Measurements from ENCODE around the gene SHOC2. TPM values are rescaled to one million over a fixed set of nuclear protein-coding genes. Genes with fewer than 3 reads are reported as not detected.

The SHOC2 gene
- total RNA-seq, 2 donors from 2014 or later: 56.4 to 76.5 TPM

GRCh38 chr10:110944792-110945396 lies 25.5 kb downstream of the SHOC2 start:
- Mint-ChIP-seq H3K4me3 (peak overlapping the region; percentile 58), H3K9me3 (peaks cover 2% of the 10 kb centered on the region), H3K27ac (peak overlapping the region in 1 of 2 donors; percentile 8), H3K27me3 (no peaks in the 10 kb centered on the region), H3K4me1 (ENCODE audit: low read depth in 2 of 2) (peaks cover 48 to 78% of the 10 kb centered on the region in 2 donors), H3K36me3 (peaks cover 23% of the 10 kb centered on the region)
- DNase-seq (ENCODE audit: low spot score): no peak
- ATAC-seq: no peak

- Mint-ChIP-seq H3K4me1 (ENCODE audit: low read depth in 2 of 2) (peaks cover 42 to 72% of the 10 kb centered on the region in 2 donors), H3K27me3 (no peaks in the 10 kb centered on the region), H3K27ac (no peak overlapping the region), H3K36me3 (peaks cover 23% of the 10 kb centered on the region), H3K9me3 (peaks cover 2% of the 10 kb centered on the region), H3K4me3 (no peak overlapping the region)
- no peak for DNase-seq (ENCODE audit: low spot score)
- no peak for ATAC-seq
These were observed 27.1 kb downstream of the SHOC2 start for GRCh38 chr10:110946496-110946895.

- H3K9me3 Mint-ChIP-seq: peaks cover 2% of the 10 kb centered on the region
- H3K36me3 Mint-ChIP-seq: peaks cover 24% of the 10 kb centered on the region
- H3K4me3 Mint-ChIP-seq: no peak overlapping the region
- DNase-seq (ENCODE audit: low spot score) (no peak), ATAC-seq (no peak)
- H3K27me3 Mint-ChIP-seq: no peaks in the 10 kb centered on the region
- no peak overlapping the region for H3K27ac Mint-ChIP-seq
- H3K4me1 Mint-ChIP-seq (ENCODE audit: low read depth in 2 of 2): peaks cover 42 to 72% of the 10 kb centered on the region in 2 donors
These were observed 27.7 kb downstream of the SHOC2 start for GRCh38 chr10:110947061-110947595.

- Mint-ChIP-seq H3K36me3 (peaks cover 20% of the 10 kb centered on the region), H3K4me3 (no peak overlapping the region), H3K9me3 (no peaks in the 10 kb centered on the region), H3K27ac (no peak overlapping the region), H3K4me1 (ENCODE audit: low read depth in 2 of 2) (peaks cover 33 to 60% of the 10 kb centered on the region in 2 donors), H3K27me3 (no peaks in the 10 kb centered on the region)
- DNase-seq (ENCODE audit: low spot score): no peak
- ATAC-seq: no peak
These were observed 32.0 kb downstream of the SHOC2 start for GRCh38 chr10:110951381-110951780.

- DNase-seq (ENCODE audit: low spot score) (no peak), ATAC-seq (no peak)
- Mint-ChIP-seq H3K27me3 (no peaks in the 10 kb centered on the region), H3K4me3 (no peak overlapping the region), H3K4me1 (ENCODE audit: low read depth in 2 of 2) (peaks cover 36 to 49% of the 10 kb centered on the region in 2 donors), H3K9me3 (no peaks in the 10 kb centered on the region), H3K36me3 (peaks cover 5% of the 10 kb centered on the region), H3K27ac (no peak overlapping the region)
These were observed 38.2 kb downstream of the SHOC2 start for GRCh38 chr10:110957606-110958005.

- DNase-seq (ENCODE audit: low spot score) (no peak), ATAC-seq (no peak)
- Mint-ChIP-seq H3K27ac (no peak overlapping the region), H3K27me3 (no peaks in the 10 kb centered on the region), H3K4me3 (no peak overlapping the region), H3K9me3 (no peaks in the 10 kb centered on the region), H3K4me1 (ENCODE audit: low read depth in 2 of 2) (peaks cover 40 to 50% of the 10 kb centered on the region in 2 donors), H3K36me3 (peaks cover 7% of the 10 kb centered on the region)
These were observed 40.3 kb downstream of the SHOC2 start for GRCh38 chr10:110959379-110960332.

- Mint-ChIP-seq H3K4me1 (ENCODE audit: low read depth in 2 of 2) (peaks cover 33 to 43% of the 10 kb centered on the region in 2 donors), H3K27me3 (no peaks in the 10 kb centered on the region), H3K4me3 (no peak overlapping the region), H3K27ac (no peak overlapping the region), H3K9me3 (no peaks in the 10 kb centered on the region), H3K36me3 (peaks cover 7% of the 10 kb centered on the region)
- ATAC-seq: no peak
- no peak for DNase-seq (ENCODE audit: low spot score)
These were observed 40.9 kb downstream of the SHOC2 start for GRCh38 chr10:110960333-110960712.

GRCh38 chr10:110962443-110962842 lies 43.0 kb downstream of the SHOC2 start:
- H3K9me3 Mint-ChIP-seq: no peaks in the 10 kb centered on the region
- H3K4me3 Mint-ChIP-seq: peak overlapping the region; percentile 4
- H3K27ac Mint-ChIP-seq: no peak overlapping the region
- peaks cover 7% of the 10 kb centered on the region for H3K36me3 Mint-ChIP-seq
- no peak for ATAC-seq
- H3K27me3 Mint-ChIP-seq: no peaks in the 10 kb centered on the region
- H3K4me1 Mint-ChIP-seq (ENCODE audit: low read depth in 2 of 2): peaks cover 31 to 36% of the 10 kb centered on the region in 2 donors
- no peak for DNase-seq (ENCODE audit: low spot score)

GRCh38 chr10:110963162-110963561 lies 43.8 kb downstream of the SHOC2 start:
- no peaks in the 10 kb centered on the region for H3K27me3 Mint-ChIP-seq
- no peak overlapping the region for H3K27ac Mint-ChIP-seq
- H3K4me1 Mint-ChIP-seq (ENCODE audit: low read depth in 2 of 2): peaks cover 31 to 33% of the 10 kb centered on the region in 2 donors

GRCh38 chr10:110964681-110965080 lies 45.3 kb downstream of the SHOC2 start:
- no peaks in the 10 kb centered on the region for H3K9me3 Mint-ChIP-seq
- no peak overlapping the region for H3K27ac Mint-ChIP-seq
- peaks cover 26 to 28% of the 10 kb centered on the region in 2 donors for H3K4me1 Mint-ChIP-seq (ENCODE audit: low read depth in 2 of 2)
- DNase-seq (ENCODE audit: low spot score) (no peak), ATAC-seq (no peak)
- H3K27me3 Mint-ChIP-seq: no peaks in the 10 kb centered on the region
- H3K4me3 Mint-ChIP-seq: no peak overlapping the region
- peaks cover 7% of the 10 kb centered on the region for H3K36me3 Mint-ChIP-seq

More at GRCh38 chr10:110963162-110963561, 43.8 kb downstream of the SHOC2 start:
- DNase-seq (ENCODE audit: low spot score) (no peak), ATAC-seq (no peak)
- no peaks in the 10 kb centered on the region for H3K9me3 Mint-ChIP-seq
- H3K36me3 Mint-ChIP-seq: peaks cover 7% of the 10 kb centered on the region
- H3K4me3 Mint-ChIP-seq: no peak overlapping the region

GRCh38 chr10:110965216-110965615 lies 45.8 kb downstream of the SHOC2 start:
- DNase-seq (ENCODE audit: low spot score): no peak
- no peaks in the 10 kb centered on the region for H3K9me3 Mint-ChIP-seq
- H3K4me3 Mint-ChIP-seq: no peak overlapping the region
- no peak for ATAC-seq
- H3K36me3 Mint-ChIP-seq: peaks cover 7% of the 10 kb centered on the region
- no peak overlapping the region for H3K27ac Mint-ChIP-seq
- H3K27me3 Mint-ChIP-seq: no peaks in the 10 kb centered on the region
- peaks cover 29 to 31% of the 10 kb centered on the region in 2 donors for H3K4me1 Mint-ChIP-seq (ENCODE audit: low read depth in 2 of 2)

GRCh38 chr10:110966146-110966545 lies 46.7 kb downstream of the SHOC2 start:
- Mint-ChIP-seq H3K36me3 (peaks cover 7% of the 10 kb centered on the region), H3K27ac (no peak overlapping the region), H3K4me1 (ENCODE audit: low read depth in 2 of 2) (peaks cover 38 to 41% of the 10 kb centered on the region in 2 donors), H3K9me3 (no peaks in the 10 kb centered on the region), H3K4me3 (no peak overlapping the region), H3K27me3 (no peaks in the 10 kb centered on the region)
- no peak for ATAC-seq
- DNase-seq (ENCODE audit: low spot score): no peak

GRCh38 chr10:110967009-110967630 lies 47.7 kb downstream of the SHOC2 start:
- no peak overlapping the region for H3K27ac Mint-ChIP-seq

More at GRCh38 chr10:110967009-110967630, 47.7 kb downstream of the SHOC2 start:
- ATAC-seq: no peak
- no peak for DNase-seq (ENCODE audit: low spot score)
- no peak overlapping the region for H3K4me3 Mint-ChIP-seq
- H3K4me1 Mint-ChIP-seq (ENCODE audit: low read depth in 2 of 2): peaks cover 42 to 44% of the 10 kb centered on the region in 2 donors
- peaks cover 7% of the 10 kb centered on the region for H3K36me3 Mint-ChIP-seq
- H3K9me3 Mint-ChIP-seq: no peaks in the 10 kb centered on the region
- H3K27me3 Mint-ChIP-seq: no peaks in the 10 kb centered on the region

Data from natural killer cell treated with Interleukin-12 subunit alpha and Interleukin-12 subunit beta and Interleukin-15 and Interleukin-18, amount 100 ng/mL, for 72 hours (primary cell).